Transverse colon (tissue), 4 donors: ENCODE data around the gene MRPS30. TPM values are rescaled to one million over a fixed set of nuclear protein-coding genes. Genes with fewer than 3 reads are reported as not detected.

ENCODE experiments used
- DNase-seq: peaks from one replicate; pipeline ENCODE4 v3.0.0-alpha.2; 2019
- H3K27ac ChIP-seq, 4 donors: fragments of 200-600 bp; sonication (generic); 2 replicates each; pipeline ENCODE4 v1.5.1; 2016 to 2018; ENCODE audit warnings: inconsistent platforms in 4 of 4
- H3K27me3 ChIP-seq: fragments of 200-600 bp; sonication (generic); 2 replicates; pipeline ENCODE4 v1.5.1; 2017; ENCODE audit warnings: inconsistent platforms
- H3K36me3 ChIP-seq, 4 donors: fragments of 200-600 bp; sonication (generic); 2 replicates each; pipeline ENCODE4 v1.5.1; 2017 to 2019; ENCODE audit warnings: inconsistent platforms in 4 of 4
- H3K4me1 ChIP-seq, 4 donors: fragments of 200-600 bp; sonication (generic); 2 replicates each; pipeline ENCODE4 v1.5.1; 2017 to 2020; ENCODE audit warnings: inconsistent platforms in 4 of 4
- H3K4me3 ChIP-seq, 4 donors: fragments of 200-600 bp; sonication (generic); 1 replicate in 1 of 4; 2 replicates in 3 of 4; pipeline versions ENCODE4 v1.5.1 to v1.6.1; 2017 to 2019; ENCODE audit warnings: inconsistent platforms in 4 of 4
- H3K9me3 ChIP-seq, 2 donors: fragments of 200-600 bp; sonication (generic); 2 replicates each; pipeline ENCODE4 v1.5.1; 2017 to 2019; ENCODE audit warnings: inconsistent platforms in 2 of 2
- EP300 ChIP-seq: sonication (generic); formaldehyde crosslinking; IDR thresholded peaks from one replicate; pipeline ENCODE4 v1.6.1; 2017; ENCODE audit warnings: antibody characterized with exemption, low read depth
- POLR2A ChIP-seq: fragments of 450-650 bp; IDR thresholded peaks from one replicate; pipeline ENCODE4 v1.6.1; 2016; ENCODE audit warnings: antibody characterized with exemption, mild to moderate bottlenecking, moderate library complexity
- POLR2AphosphoS5 ChIP-seq, 3 donors: sonication (generic); formaldehyde crosslinking; IDR thresholded peaks; one replicate each; pipeline ENCODE4 v1.6.1; 2016; ENCODE audit warnings: antibody characterized with exemption in 3 of 3
- WGBS, 2 donors: methylation state at CpG; one replicate each; pipeline ENCODE4 v1.1.5; 2018; ENCODE audit warnings: low coverage in 1 of 2; 5-methylcytosine and 5-hydroxymethylcytosine counted together
- in situ Hi-C, 4 donors: fragments of 200-750 bp; cut with MboI; loops; one replicate each; pipeline versions ENCODE4 v1.15.0 to v1.15.1; 2017; ENCODE audit warnings: low sequenced_read_pairs in 3 of 4, low pct_ligation_motif_present in 1 of 4, low pct_unique_long_range_greater_than_20kb in 1 of 4
- intact Hi-C: fragments of 100-400 bp; cut with DNase I; formaldehyde crosslinking; loops from one replicate; pipeline ENCODE4 v1.15.1; 2023; ENCODE audit warnings: low total_unique reads
- total RNA-seq, 4 donors: library from RNA; depleted of rRNA; stranded (reverse); fragments of >200 nt; gene quantifications; one replicate each; pipeline ENCODE4 v1.1.0, GENCODE V29; 2016
- TF ChIP-seq, protein P1 (sequence below), 5 experiments: fragments of 200-600 bp in 3 of 5; fragments of 450-650 bp in 2 of 5; sonication (generic) in 3 of 5; IDR thresholded peaks; 1 replicate in 2 of 5; 2 replicates in 3 of 5; pipeline ENCODE4 v1.5.1; 2016 to 2017; ENCODE audit warnings: antibody characterized with exemption in 5 of 5, inconsistent platforms in 3 of 5, mild to moderate bottlenecking in 2 of 5, moderate library complexity in 1 of 5

Gene MRPS30
- total RNA-seq, 4 donors from 2014 or later, result 43.4 to 71.1 (median 57.0) TPM

DNA sequence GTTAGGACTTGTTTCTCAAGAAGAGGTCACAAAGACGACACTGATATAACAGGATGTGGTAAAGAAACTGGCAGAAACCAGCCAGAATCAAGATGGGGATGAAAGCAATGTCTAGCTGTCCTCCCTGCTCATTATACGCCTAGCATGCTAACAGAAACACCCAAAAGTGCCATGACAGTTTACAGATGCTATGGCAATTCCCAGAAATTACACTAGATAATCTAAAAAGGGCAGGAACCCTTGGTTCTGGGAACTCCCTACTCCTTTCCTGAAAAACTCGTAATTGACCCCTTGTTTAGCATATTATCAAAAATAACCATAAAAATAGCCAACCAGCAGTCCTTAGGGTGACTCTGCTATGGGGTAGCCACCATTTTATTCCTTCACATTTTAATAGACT lies 10.9 kb upstream of the MRPS30 start:
- Histone ChIP-seq H3K4me1 (no peaks in the 10 kb centered on the region), H3K27ac (no peak overlapping the region), H3K4me3 (no peak overlapping the region), H3K36me3 (no peaks in the 10 kb centered on the region), H3K27me3 (no peaks in the 10 kb centered on the region), H3K9me3 (peaks cover 0 to 5% of the 10 kb centered on the region in 2 donors)
- in situ Hi-C loops (loop anchor here in 1 of 4 donors (25.0 kb wide), 1 partner anchor 1061 kb away; no protein-coding TSS in a partner anchor), intact Hi-C loops (no loop called here)
- no peak for DNase-seq
- no peak for TF ChIP-seq POLR2AphosphoS5 (IDR thresholded peaks at IDR 0.05)
- no peak for TF ChIP-seq POLR2A
- no peak for TF ChIP-seq EP300
- TF ChIP-seq, protein P1, sequence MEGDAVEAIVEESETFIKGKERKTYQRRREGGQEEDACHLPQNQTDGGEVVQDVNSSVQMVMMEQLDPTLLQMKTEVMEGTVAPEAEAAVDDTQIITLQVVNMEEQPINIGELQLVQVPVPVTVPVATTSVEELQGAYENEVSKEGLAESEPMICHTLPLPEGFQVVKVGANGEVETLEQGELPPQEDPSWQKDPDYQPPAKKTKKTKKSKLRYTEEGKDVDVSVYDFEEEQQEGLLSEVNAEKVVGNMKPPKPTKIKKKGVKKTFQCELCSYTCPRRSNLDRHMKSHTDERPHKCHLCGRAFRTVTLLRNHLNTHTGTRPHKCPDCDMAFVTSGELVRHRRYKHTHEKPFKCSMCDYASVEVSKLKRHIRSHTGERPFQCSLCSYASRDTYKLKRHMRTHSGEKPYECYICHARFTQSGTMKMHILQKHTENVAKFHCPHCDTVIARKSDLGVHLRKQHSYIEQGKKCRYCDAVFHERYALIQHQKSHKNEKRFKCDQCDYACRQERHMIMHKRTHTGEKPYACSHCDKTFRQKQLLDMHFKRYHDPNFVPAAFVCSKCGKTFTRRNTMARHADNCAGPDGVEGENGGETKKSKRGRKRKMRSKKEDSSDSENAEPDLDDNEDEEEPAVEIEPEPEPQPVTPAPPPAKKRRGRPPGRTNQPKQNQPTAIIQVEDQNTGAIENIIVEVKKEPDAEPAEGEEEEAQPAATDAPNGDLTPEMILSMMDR (IDR thresholded peaks at IDR 0.05), result no peak
- WGBS, 2 donors, result 78 to 79% methylated on average over 3 of the region's 3 CpGs

DNA sequence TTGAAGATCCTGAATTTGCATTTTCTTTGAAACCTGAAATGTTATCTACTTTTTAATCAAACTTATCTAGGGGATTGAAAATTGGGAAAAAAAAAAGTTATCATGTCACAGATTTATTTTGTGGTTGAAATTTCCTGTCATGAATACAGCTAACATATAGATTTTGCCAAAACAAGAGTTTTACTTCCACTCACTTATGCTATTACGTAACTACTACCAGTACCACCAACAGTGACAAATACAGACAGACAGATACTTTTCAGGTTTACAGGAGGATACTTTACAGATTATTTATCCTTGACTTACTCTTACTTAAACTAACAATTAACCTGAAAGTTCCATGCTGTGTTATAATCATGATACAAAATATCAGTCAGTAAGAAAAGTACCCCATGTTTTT lies 6.8 kb upstream of the MRPS30 start:
- WGBS, 2 donors, result 80 to 94% methylated on average over 1 of the region's 1 CpG
- intact Hi-C loops, result no loop called here
- Histone ChIP-seq H3K36me3 (no peaks in the 10 kb centered on the region), H3K9me3 (no peaks in the 10 kb centered on the region), H3K27ac (no peak overlapping the region), H3K4me1 (no peaks in the 10 kb centered on the region), H3K27me3 (no peaks in the 10 kb centered on the region), H3K4me3 (no peak overlapping the region)
- no peak for DNase-seq
- in situ Hi-C loops, result no loop called here
- TF ChIP-seq, protein P1 (IDR thresholded peaks at IDR 0.05), result no peak
- TF ChIP-seq POLR2AphosphoS5 (IDR thresholded peaks at IDR 0.05) (no peak), POLR2A (no peak)

GRCh38 chr5:44806608-44807007 lies 2.1 kb upstream of the MRPS30 start:
- Histone ChIP-seq H3K27ac (no peak overlapping the region), H3K4me1 (peaks cover 6 to 27% (median 12%) of the 10 kb centered on the region in 4 donors), H3K27me3 (no peaks in the 10 kb centered on the region), H3K4me3 (no peak overlapping the region), H3K36me3 (peaks cover 0 to under 1% (median under 1%) of the 10 kb centered on the region in 4 donors), H3K9me3 (no peaks in the 10 kb centered on the region)
- TF ChIP-seq, protein P1 (IDR thresholded peaks at IDR 0.05), result no peak
- TF ChIP-seq POLR2A (no peak), EP300 (no peak), POLR2AphosphoS5 (IDR thresholded peaks at IDR 0.05) (no peak)
- WGBS, 2 donors, result 85 to 94% methylated on average over 2 of the region's 2 CpGs
- no peak for DNase-seq
- intact Hi-C loops (no loop called here), in situ Hi-C loops (no loop called here)

DNA sequence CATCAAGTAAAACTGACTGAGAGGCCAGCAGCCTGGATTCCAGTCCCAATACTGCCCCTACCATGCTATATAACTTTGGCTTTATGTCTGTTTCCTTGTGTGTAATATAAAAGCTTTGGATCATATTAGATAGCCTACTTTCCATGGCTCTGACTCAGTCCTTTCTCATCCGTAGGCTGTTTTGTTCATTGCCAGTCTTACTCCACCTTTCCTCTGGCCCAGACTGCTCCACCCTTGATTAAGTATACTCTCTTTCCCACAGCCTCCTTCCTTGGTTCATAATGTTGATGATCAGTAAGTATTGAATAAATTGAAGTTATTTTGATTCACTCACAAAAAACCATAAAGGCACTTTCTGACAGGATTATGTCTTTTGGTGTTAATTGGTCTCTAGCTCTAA lies 1.5 kb upstream of the MRPS30 start:
- H3K4me3 ChIP-seq, result no peak overlapping the region
- in situ Hi-C loops, result no loop called here
- H3K27me3 ChIP-seq, result no peaks in the 10 kb centered on the region
- H3K9me3 ChIP-seq, result no peaks in the 10 kb centered on the region
- TF ChIP-seq POLR2A (no peak), POLR2AphosphoS5 (IDR thresholded peaks at IDR 0.05) (no peak), EP300 (no peak)
- TF ChIP-seq, protein P1 (IDR thresholded peaks at IDR 0.05), result no peak
- peaks cover 6 to 27% (median 12%) of the 10 kb centered on the region in 4 donors for H3K4me1 ChIP-seq
- WGBS, 2 donors, result 77 to 82% methylated on average over 1 of the region's 1 CpG
- H3K27ac ChIP-seq, result no peak overlapping the region
- intact Hi-C loops, result no loop called here
- no peak for DNase-seq
- H3K36me3 ChIP-seq, result peaks cover 0 to 7% (median 3%) of the 10 kb centered on the region in 4 donors
